NOMO-1 (cell line): ENCODE results near the gene MMP23B.
"Not testable (repeated sequence)": the region's sequence is repeated elsewhere in the genome, so short reads cannot be mapped to it uniquely, and the experiment has no call there.

ENCODE experiments used
- DNase-seq, 2 experiments: peaks; one replicate each; lab custom pipeline; 2025; ENCODE audit not compliant: unreplicated experiment in 2 of 2; lab: John Stamatoyannopoulos, UW

Gene MMP23B

GRCh38 chr1:1664318-1664717 is 32.3 kb downstream of the MMP23B start:
- DNase-seq, result not testable (repeated sequence)

- no peak for DNase-seq
Measured at GRCh38 chr1:1664941-1665814, 33.2 kb downstream of the MMP23B start.

GRCh38 chr1:1665815-1666251 is 33.9 kb downstream of the MMP23B start:
- no peak for DNase-seq

- DNase-seq, result no peak
Measured at GRCh38 chr1:1666526-1666925, 34.6 kb downstream of the MMP23B start.

GRCh38 chr1:1669468-1670440 is 37.8 kb downstream of the MMP23B start:
- DNase-seq, result no peak

GRCh38 chr1:1670866-1671265 is 38.9 kb downstream of the MMP23B start:
- no peak for DNase-seq

- DNase-seq, result no peak
Measured at GRCh38 chr1:1671365-1672119, 39.6 kb downstream of the MMP23B start.

GRCh38 chr1:1672181-1672965 is 40.4 kb downstream of the MMP23B start:
- no peak for DNase-seq

GRCh38 chr1:1674806-1675205 is 42.8 kb downstream of the MMP23B start:
- DNase-seq, result not testable (repeated sequence)

GRCh38 chr1:1675218-1675617 is 43.2 kb downstream of the MMP23B start:
- not testable (repeated sequence) for DNase-seq

GRCh38 chr1:1676087-1676486 is 44.1 kb downstream of the MMP23B start:
- not testable (repeated sequence) for DNase-seq

GRCh38 chr1:1677718-1678580 is 46.0 kb downstream of the MMP23B start:
- no peak for DNase-seq

GRCh38 chr1:1678581-1679380 is 46.8 kb downstream of the MMP23B start:
- DNase-seq, result no peak

- DNase-seq, result no peak
Measured at GRCh38 chr1:1680031-1680911, 48.3 kb downstream of the MMP23B start.

GRCh38 chr1:1680912-1681273 is 48.9 kb downstream of the MMP23B start:
- DNase-seq, result no peak

GRCh38 chr1:1683104-1683905 is 51.3 kb downstream of the MMP23B start:
- no peak for DNase-seq
